Adipose tissue (tissue), 3 donors: ENCODE measurements around the gene ORC3. TPM values are rescaled to one million over a fixed set of nuclear protein-coding genes. Genes with fewer than 3 reads are reported as not detected.
"Not testable (repeated sequence)": the region's sequence is repeated elsewhere in the genome, so short reads cannot be mapped to it uniquely, and the experiment has no call there.

Source experiments
- H3K27ac ChIP-seq: one replicate; pipeline ENCODE4 v1.5.1; 2013; ENCODE audit warnings: low read depth, low read length
- WGBS, 3 donors: extraction: QIAGEN DNeasy Blood & Tissue Kit; methylation state at CpG; one replicate each; pipeline ENCODE4 v1.1.7; 2013; 5-methylcytosine and 5-hydroxymethylcytosine counted together
- polyA plus RNA-seq, 3 donors: library from polyadenylated mRNA; stranded (reverse); fragments of 200-250 nt; gene quantifications; one replicate each; pipeline ENCODE4 v1.2.3, GENCODE V29; 2013
- donor health status: healthy with polysubstance abuse.
- donor health status: Bipolar disorder and iron deficiency.
- donor health status: healthy.

Gene ORC3
- polyA plus RNA-seq, 3 donors: 7.9 to 20.7 (median 11.6) TPM

- H3K27ac ChIP-seq: no peak overlapping the region
- WGBS, 3 donors: 21 to 32% (median 31%) methylated on average over 10 of the region's 10 CpGs
These were observed 1.1 kb upstream of the ORC3 start for GRCh38 chr6:87588756-87589407.

DNA sequence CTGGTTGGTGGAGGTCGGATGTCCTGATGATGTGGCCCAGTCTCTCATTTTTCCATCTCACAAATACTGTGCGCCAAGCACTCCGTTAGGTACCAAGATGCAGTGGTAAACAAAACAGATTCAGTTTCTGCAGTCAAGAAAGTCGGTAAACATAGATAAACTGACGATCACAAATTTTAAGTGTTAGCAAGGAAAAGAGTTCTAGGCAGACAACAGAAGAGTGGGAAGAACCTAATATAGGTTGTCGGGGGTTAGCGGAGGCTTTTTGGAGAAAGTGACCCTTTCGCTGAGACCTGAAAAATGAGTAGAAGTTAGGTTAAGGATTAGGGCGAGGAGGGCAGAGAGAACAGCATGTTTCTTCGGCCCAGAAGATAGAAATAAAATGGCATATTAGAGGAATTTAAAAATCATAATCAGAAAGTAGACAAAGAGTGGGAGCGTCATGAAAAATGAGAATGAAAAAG is 514 bp downstream of the ORC3 start:
- 2 to 4% (median 3%) methylated on average over 11 of the region's 11 CpGs for WGBS, 3 donors
- H3K27ac ChIP-seq: no peak overlapping the region

- WGBS, 3 donors: 65 to 73% (median 71%) methylated on average over 4 of the region's 4 CpGs
- no peak overlapping the region for H3K27ac ChIP-seq
These were observed 1.1 kb downstream of the ORC3 start for GRCh38 chr6:87590990-87591389.

DNA sequence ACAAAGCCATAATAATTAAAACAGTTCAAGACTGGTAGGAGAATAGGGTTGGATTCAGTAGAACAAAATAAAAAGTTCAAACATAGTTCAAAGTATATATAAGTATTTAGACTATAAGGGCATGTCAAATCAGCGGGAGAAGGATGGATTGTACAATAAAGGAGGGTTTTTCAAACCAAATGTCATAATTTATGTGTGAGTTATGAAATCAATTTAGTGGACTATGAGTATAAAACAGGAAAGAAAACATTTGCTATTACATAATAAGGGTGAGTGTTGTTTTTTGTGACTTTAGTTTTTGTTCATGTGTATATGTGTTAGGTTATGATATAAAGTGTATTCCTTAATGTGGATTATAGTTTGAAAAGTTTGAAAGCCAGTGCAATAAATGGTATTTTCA is 10.6 kb downstream of the ORC3 start:
- WGBS, 3 donors: 56 to 96% (median 60%) methylated on average over 1 of the region's 1 CpG
- H3K27ac ChIP-seq: no peak overlapping the region

GRCh38 chr6:87606199-87606598 is 16.3 kb downstream of the ORC3 start:
- WGBS, 3 donors: 81 to 92% (median 84%) methylated on average over 2 of the region's 2 CpGs
- no peak overlapping the region for H3K27ac ChIP-seq

DNA sequence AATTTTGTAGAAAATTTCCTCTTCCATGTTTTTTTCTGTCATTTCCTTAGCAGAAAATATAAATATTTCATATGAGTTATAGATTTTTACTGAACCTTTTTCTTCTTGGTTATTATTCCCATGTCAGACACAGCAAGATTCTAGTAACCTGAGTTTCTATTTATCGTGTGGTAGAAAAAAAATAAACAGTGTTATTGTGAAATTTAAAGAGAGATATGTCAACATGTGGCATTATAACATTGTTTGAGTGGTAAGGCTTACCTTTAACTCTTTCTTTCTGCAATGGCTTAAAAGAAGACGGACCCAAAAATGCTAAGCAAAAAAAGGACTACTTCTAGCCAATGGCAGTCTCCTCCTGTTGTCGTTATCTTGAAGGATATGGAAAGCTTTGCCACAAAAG is 18.9 kb downstream of the ORC3 start:
- no peak overlapping the region for H3K27ac ChIP-seq
- 77 to 96% (median 85%) methylated on average over 3 of the region's 3 CpGs for WGBS, 3 donors

GRCh38 chr6:87613018-87613417 is 23.1 kb downstream of the ORC3 start:
- not testable (repeated sequence) for H3K27ac ChIP-seq
- WGBS, 3 donors: 97 to 99% (median 98%) methylated on average over 2 of the region's 2 CpGs

- 94 to 97% (median 95%) methylated on average over 4 of the region's 4 CpGs for WGBS, 3 donors
These were observed 27.5 kb downstream of the ORC3 start for GRCh38 chr6:87617405-87617804.

GRCh38 chr6:87618531-87618930 is 28.6 kb downstream of the ORC3 start:
- 92 to 93% (median 93%) methylated on average over 3 of the region's 3 CpGs for WGBS, 3 donors
- no peak overlapping the region for H3K27ac ChIP-seq

More at GRCh38 chr6:87617405-87617804, 27.5 kb downstream of the ORC3 start:
- H3K27ac ChIP-seq: no peak overlapping the region

DNA sequence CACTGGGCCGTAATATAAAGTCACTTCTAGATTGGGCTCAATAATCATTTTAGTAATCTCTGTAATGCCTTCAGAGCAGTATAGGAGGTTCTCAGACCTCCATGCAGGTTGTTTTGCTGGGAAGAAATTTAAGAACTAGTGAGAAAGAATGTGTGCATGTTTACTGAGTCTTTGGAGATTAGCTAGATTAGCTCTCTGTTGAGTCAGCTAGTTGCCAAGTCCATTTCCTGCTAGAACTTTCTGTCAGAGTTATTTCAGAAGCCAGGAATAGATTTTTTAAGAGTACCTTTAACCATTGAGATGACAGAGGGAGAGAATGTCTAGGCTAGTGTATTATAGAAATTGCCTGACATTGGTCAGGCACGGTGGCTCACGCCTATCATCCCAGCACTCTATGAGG is 33.3 kb downstream of the ORC3 start:
- WGBS, 3 donors: 94 to 99% (median 95%) methylated on average over 3 of the region's 3 CpGs

GRCh38 chr6:87628424-87628823 is 38.5 kb downstream of the ORC3 start:
- WGBS, 3 donors: 55 to 74% (median 59%) methylated on average over 2 of the region's 2 CpGs
- H3K27ac ChIP-seq: no peak overlapping the region

More for the DNA sequence above, 33.3 kb downstream of the ORC3 start:
- H3K27ac ChIP-seq: no peak overlapping the region

- H3K27ac ChIP-seq: no peak overlapping the region
These were observed 38.9 kb downstream of the ORC3 start for GRCh38 chr6:87628881-87629280.

DNA sequence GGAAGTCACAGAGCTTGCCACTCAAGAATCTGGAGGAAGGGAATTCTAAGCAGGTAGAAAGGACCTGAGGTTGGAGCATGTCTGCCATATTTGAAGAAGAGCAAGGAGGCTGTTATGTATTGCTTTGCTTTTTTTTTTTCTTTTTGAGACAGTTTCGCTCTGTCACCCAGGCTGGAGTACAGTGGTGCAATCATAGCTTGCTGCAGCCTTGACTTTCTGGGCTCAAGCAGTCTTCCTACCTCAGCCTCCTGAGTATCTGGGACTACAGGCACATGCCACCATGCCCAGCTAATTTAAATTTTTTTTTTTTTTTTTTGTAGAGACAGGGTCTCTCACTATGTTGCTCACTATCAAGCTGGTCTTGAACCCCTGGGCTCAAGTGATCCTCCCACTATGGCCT is 40.8 kb downstream of the ORC3 start:
- H3K27ac ChIP-seq: no peak overlapping the region
- 89 to 100% (median 94%) methylated on average over 1 of the region's 1 CpG for WGBS, 3 donors

GRCh38 chr6:87633851-87634250 is 43.9 kb downstream of the ORC3 start:
- WGBS, 3 donors: 95 to 98% (median 97%) methylated on average over 3 of the region's 3 CpGs
- H3K27ac ChIP-seq: no peak overlapping the region

DNA sequence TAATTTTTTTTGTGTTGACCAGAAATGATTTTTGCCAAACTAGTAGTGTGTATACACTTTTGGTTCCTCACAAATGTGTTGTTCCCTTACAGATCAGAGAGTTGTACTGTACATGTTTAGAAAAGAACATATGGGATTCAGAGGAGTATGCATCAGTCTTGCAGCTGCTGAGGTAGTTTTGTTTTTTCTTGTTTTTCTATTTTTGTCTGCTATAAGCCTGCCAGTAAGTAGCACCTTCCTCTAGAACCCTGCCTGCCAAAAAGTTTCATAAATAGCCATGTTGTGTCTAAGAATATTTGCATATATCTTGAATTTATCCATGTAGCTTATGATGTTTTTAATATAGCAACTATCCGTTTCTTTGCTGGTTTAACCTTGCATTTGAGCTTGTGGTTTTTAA is 46.4 kb downstream of the ORC3 start:
- WGBS, 3 donors: 93 to 98% (median 94%) methylated on average over 1 of the region's 1 CpG
- no peak overlapping the region for H3K27ac ChIP-seq

GRCh38 chr6:87637106-87637505 is 47.2 kb downstream of the ORC3 start:
- H3K27ac ChIP-seq: no peak overlapping the region
- 96 to 100% (median 98%) methylated on average over 1 of the region's 1 CpG for WGBS, 3 donors

GRCh38 chr6:87639373-87639772 is 49.4 kb downstream of the ORC3 start:
- 99 to 100% (median 99%) methylated on average over 4 of the region's 4 CpGs for WGBS, 3 donors
- no peak overlapping the region for H3K27ac ChIP-seq

GRCh38 chr6:87641065-87641692 is 51.2 kb downstream of the ORC3 start:
- 61 to 81% (median 69%) methylated on average over 1 of the region's 1 CpG for WGBS, 3 donors
- H3K27ac ChIP-seq: no peak overlapping the region

DNA sequence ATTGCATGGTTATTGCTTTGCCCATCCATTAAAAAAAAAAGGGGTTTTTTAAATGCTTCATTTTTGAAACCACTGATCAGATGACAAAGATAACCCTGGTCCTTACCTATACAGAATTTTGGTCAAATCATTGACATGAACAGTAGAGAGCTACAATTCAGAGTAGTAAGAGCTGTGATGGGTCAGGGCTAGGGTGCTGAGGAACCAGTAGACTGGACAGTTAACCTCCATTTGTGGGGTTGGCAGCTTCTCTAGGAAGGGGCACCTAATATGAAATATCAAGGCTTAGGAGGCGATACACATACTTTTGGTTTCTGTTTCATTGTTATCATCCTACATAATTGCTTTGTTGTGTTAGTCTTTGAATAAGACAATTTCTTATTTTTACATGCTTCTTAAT is 55.1 kb downstream of the ORC3 start:
- 60 to 97% (median 63%) methylated on average over 1 of the region's 1 CpG for WGBS, 3 donors

More for the DNA sequence above, 55.1 kb downstream of the ORC3 start:
- H3K27ac ChIP-seq: no peak overlapping the region
